SU-DHL-6 (cell line): ENCODE data around the gene NAT9.

ENCODE experiments used
- H2AFZ ChIP-seq: fragments of 200-600 bp; sonication (generic); 2 replicates; pipeline ENCODE4 v1.6.1; 2014; ENCODE audit warnings: low read depth, mild to moderate bottlenecking, moderate library complexity, mixed read lengths, antibody characterized with exemption, low read length; ENCODE audit not compliant: severe bottlenecking
- H3F3A ChIP-seq: fragments of 200-600 bp; shearing (Covaris generic); 2 replicates; pipeline ENCODE4 v1.6.0; 2016; ENCODE audit warnings: antibody characterized with exemption, mild to moderate bottlenecking; ENCODE audit not compliant: insufficient read depth
- H3K27ac ChIP-seq: fragments of 200-600 bp; sonication (generic); 2 replicates; pipeline ENCODE4 v1.5.1; 2016; ENCODE audit warnings: low read depth, mild to moderate bottlenecking, low read length, moderate library complexity, mixed read lengths
- H3K27me3 ChIP-seq: fragments of 200-600 bp; sonication (generic), shearing (Covaris generic); 2 replicates; pipeline ENCODE4 v1.6.0; 2014; ENCODE audit warnings: mild to moderate bottlenecking, low read length
- H3K36me3 ChIP-seq: fragments of 200-600 bp; sonication (generic); 2 replicates; pipeline ENCODE4 v1.6.1; 2014; ENCODE audit warnings: mild to moderate bottlenecking, low read length, mixed read lengths
- H3K4me2 ChIP-seq: fragments of 300-600, 200-600 bp; shearing (Covaris generic), sonication (generic); 2 replicates; pipeline ENCODE4 v1.6.0; 2014; ENCODE audit warnings: low read length, low read depth, mild to moderate bottlenecking; ENCODE audit not compliant: poor library complexity, severe bottlenecking
- H3K4me3 ChIP-seq: fragments of 200-600 bp; sonication (generic); 2 replicates; pipeline ENCODE4 v1.5.1; 2014; ENCODE audit warnings: antibody characterized with exemption, low read length, mild to moderate bottlenecking, mixed read lengths; ENCODE audit not compliant: insufficient read depth, poor library complexity, severe bottlenecking
- H3K79me2 ChIP-seq: fragments of 200-600 bp; sonication (generic); 2 replicates; pipeline ENCODE4 v1.6.1; 2014; ENCODE audit warnings: mild to moderate bottlenecking, low read length, moderate library complexity; ENCODE audit not compliant: insufficient read depth
- H3K9ac ChIP-seq: fragments of 200-600 bp; sonication (generic); 2 replicates; pipeline ENCODE4 v1.7.0; 2014; ENCODE audit warnings: mild to moderate bottlenecking, low read length
- H3K9me2 ChIP-seq: fragments of 200-600 bp; sonication (generic); replicated peaks from 2 replicates; pipeline ENCODE4 v1.6.1; 2014; ENCODE audit warnings: low read length; ENCODE audit not compliant: insufficient read depth
- H3K9me3 ChIP-seq: fragments of 200-600 bp; sonication (generic); 2 replicates; pipeline ENCODE4 v1.6.1; 2014; ENCODE audit warnings: low read length, mixed read lengths; ENCODE audit not compliant: insufficient read depth
- H4K20me1 ChIP-seq: fragments of 200-600 bp; sonication (generic); 2 replicates; pipeline ENCODE4 v1.6.1; 2014; ENCODE audit warnings: low read depth, mild to moderate bottlenecking, antibody characterized with exemption, low read length, moderate library complexity, mixed read lengths
- CTCF ChIP-seq: fragments of 200-600 bp; sonication (generic); IDR thresholded peaks from one replicate; pipeline ENCODE4 v1.5.1; 2017; ENCODE audit warnings: antibody characterized with exemption, mild to moderate bottlenecking, low read length, moderate library complexity; ENCODE audit not compliant: insufficient read depth, poor library complexity, severe bottlenecking
- EZH2phosphoT487 ChIP-seq: fragments of 200-600 bp; sonication (generic), shearing (Covaris generic); conservative IDR thresholded peaks from 2 replicates; pipeline ENCODE4 v1.6.1; 2018; ENCODE audit warnings: mild to moderate bottlenecking, antibody characterized with exemption, low read length, moderate library complexity, mixed read lengths

NAT9 gene

GRCh38 chr17:74723891-74724290 is 52.3 kb downstream of the NAT9 start:
- Histone ChIP-seq H3K9me3 (peaks cover 10% of the 10 kb centered on the region; the same call in 1 of the 2 replicates), H3F3A (no peaks in the 10 kb centered on the region), H3K27ac (no peak overlapping the region), H3K79me2 (no peaks in the 10 kb centered on the region), H3K27me3 (no peaks in the 10 kb centered on the region), H3K4me2 (no peak overlapping the region), H4K20me1 (no peaks in the 10 kb centered on the region), H3K9me2 (no peaks in the 10 kb centered on the region), H3K9ac (no peak overlapping the region), H2AFZ (no peak overlapping the region), H3K4me3 (no peak overlapping the region), H3K36me3 (no peaks in the 10 kb centered on the region)
- TF ChIP-seq CTCF, result no peak
- no peak for TF ChIP-seq EZH2phosphoT487

DNA sequence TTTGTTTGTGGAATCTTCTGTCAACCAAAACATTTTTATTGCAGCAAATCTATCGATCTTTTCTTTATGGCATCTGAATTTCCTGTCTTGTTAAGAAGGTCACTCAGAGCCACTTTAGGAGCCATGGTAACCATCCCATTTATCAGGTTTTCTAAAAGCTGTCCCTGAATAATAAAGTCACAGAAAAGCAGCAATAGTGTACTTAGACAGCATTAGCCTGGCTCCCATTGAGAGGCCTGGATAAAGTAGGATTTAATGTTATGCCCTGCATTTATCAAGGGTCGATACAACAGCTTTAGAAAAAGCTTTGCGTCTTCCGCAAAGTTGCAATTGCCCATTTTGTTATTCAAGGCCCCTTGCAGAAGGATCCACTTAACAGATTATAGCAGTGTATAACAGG is 53.4 kb downstream of the NAT9 start:
- no peak overlapping the region for H3K4me2 ChIP-seq
- H3K9ac ChIP-seq, result no peak overlapping the region
- no peaks in the 10 kb centered on the region for H3K9me2 ChIP-seq
- H3K9me3 ChIP-seq, result no peaks in the 10 kb centered on the region
- no peak for TF ChIP-seq CTCF
- no peak for TF ChIP-seq EZH2phosphoT487
- no peaks in the 10 kb centered on the region for H4K20me1 ChIP-seq
- H3K27me3 ChIP-seq, result no peaks in the 10 kb centered on the region
- no peaks in the 10 kb centered on the region for H3K79me2 ChIP-seq
- H3K36me3 ChIP-seq, result no peaks in the 10 kb centered on the region
- no peak overlapping the region for H3K4me3 ChIP-seq
- no peaks in the 10 kb centered on the region for H3F3A ChIP-seq
- no peak overlapping the region for H2AFZ ChIP-seq
- no peak overlapping the region for H3K27ac ChIP-seq
